ENCODE data around the gene GPLD1. TPM values are rescaled to one million over a fixed set of nuclear protein-coding genes. Genes with fewer than 3 reads are reported as not detected.

Gene GPLD1
- total and polyA plus RNA-seq, 2 experiments from 2014 or later: 3.8 to 11.1 TPM

- H3K4me3 ChIP-seq: no peak overlapping the region
- no peaks in the 10 kb centered on the region for H4K20me1 ChIP-seq (replicated peaks; ENCODE audit: insufficient read depth)
- H3K9me2 ChIP-seq (ENCODE audit: insufficient read depth): 0 out of 2 replicates have a peak, but pooled peaks cover 4% of the 10 kb centered on the region
- Mint-ChIP-seq H3K27me3 (ENCODE audit: insufficient read depth, low read depth, poor library complexity) (peaks cover 8% of the 10 kb centered on the region), H3K4me3 (no peak overlapping the region), H3K4me1 (peaks cover 35% of the 10 kb centered on the region), H3K27ac (no peak overlapping the region), H3K9me3 (peaks cover 32% of the 10 kb centered on the region), H3K36me3 (ENCODE audit: low read depth) (peaks cover 34% of the 10 kb centered on the region)
- H2AFZ ChIP-seq: no peak overlapping the region
- no peak overlapping the region for H3K4me2 ChIP-seq
- H3K27me3 ChIP-seq (ENCODE audit: insufficient read depth): no peaks in the 10 kb centered on the region
- ATAC-seq (no peak), DNase-seq (ENCODE audit: low spot score) (no peak)
- peaks cover 23% of the 10 kb centered on the region for H3K4me1 ChIP-seq (ENCODE audit: insufficient read depth)
- peaks cover 9% of the 10 kb centered on the region for H3K79me2 ChIP-seq (replicated peaks; ENCODE audit: insufficient read depth)
- no peak for TF ChIP-seq CTCF (conservative IDR thresholded peaks at IDR 0.05; ENCODE audit: low read depth in 2 of 2)
- no peak for TF ChIP-seq JUNB (IDR thresholded peaks at IDR 0.05; ENCODE audit: unreplicated experiment)
- TF ChIP-seq REST (IDR thresholded peaks at IDR 0.05; ENCODE audit: unreplicated experiment): no peak
- TF ChIP-seq ZNF331 (CRISPR knock-in tag; IDR thresholded peaks at IDR 0.05; ENCODE audit: low read depth): no peak
- TF ChIP-seq CREB1 (CRISPR knock-in tag; IDR thresholded peaks at IDR 0.05; ENCODE audit: low read depth): no peak
- TF ChIP-seq ZNF462 (CRISPR knock-in tag; IDR thresholded peaks at IDR 0.05): no peak
- TF ChIP-seq EZH2phosphoT487 (IDR thresholded peaks at IDR 0.05; ENCODE audit: unreplicated experiment): no peak
- no peak for TF ChIP-seq STAT1 (IDR thresholded peaks at IDR 0.05; ENCODE audit: unreplicated experiment)
- TF ChIP-seq NANOG (IDR thresholded peaks at IDR 0.05; ENCODE audit: borderline replicate concordance): no peak
- no peak for TF ChIP-seq ZNF114 (CRISPR knock-in tag; IDR thresholded peaks at IDR 0.05)
- TF ChIP-seq POLR2AphosphoS5 (IDR thresholded peaks at IDR 0.05; ENCODE audit: low read depth): no peak
- TF ChIP-seq ETS1 (IDR thresholded peaks at IDR 0.05): no peak
- no peak for TF ChIP-seq EZH2 (IDR thresholded peaks at IDR 0.05; ENCODE audit: low read depth, unreplicated experiment)
- H3K36me3 ChIP-seq (ENCODE audit: insufficient read depth): peaks cover 3% of the 10 kb centered on the region; the same call in 1 of the 2 replicates
- peaks cover 5% of the 10 kb centered on the region; the same call in 1 of the 2 replicates for H3F3A ChIP-seq (replicated peaks; ENCODE audit: low read depth)
- H3K27ac ChIP-seq (ENCODE audit: low read depth): no peak overlapping the region
Observed at GRCh38 chr6:24397631-24398030, 91.7 kb downstream of the GPLD1 start.

Measured in GM23338 (cell line).